ENCODE results near the gene FREY1.

DNA sequence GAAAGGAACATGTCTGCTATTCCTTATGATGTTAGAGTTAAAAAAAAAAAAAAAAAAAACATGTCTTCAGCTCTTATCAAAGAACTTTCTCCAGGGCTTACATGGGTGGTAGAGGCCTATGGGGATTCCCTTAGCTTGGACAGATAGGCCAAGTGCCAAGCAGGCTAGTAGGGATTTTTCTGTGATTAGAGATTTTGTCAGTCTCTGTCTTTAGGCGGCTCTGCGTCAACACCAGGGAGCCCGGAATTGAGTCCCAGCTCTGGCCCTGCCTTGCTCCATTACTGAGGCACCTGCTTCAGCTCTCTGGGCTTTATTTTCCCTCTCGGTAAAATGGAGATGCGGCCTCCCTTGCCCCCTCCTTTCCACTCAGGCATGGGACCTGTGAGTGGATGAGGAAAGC, 46.7 kb downstream of the FREY1 start:
- TF ChIP-seq, protein P1, sequence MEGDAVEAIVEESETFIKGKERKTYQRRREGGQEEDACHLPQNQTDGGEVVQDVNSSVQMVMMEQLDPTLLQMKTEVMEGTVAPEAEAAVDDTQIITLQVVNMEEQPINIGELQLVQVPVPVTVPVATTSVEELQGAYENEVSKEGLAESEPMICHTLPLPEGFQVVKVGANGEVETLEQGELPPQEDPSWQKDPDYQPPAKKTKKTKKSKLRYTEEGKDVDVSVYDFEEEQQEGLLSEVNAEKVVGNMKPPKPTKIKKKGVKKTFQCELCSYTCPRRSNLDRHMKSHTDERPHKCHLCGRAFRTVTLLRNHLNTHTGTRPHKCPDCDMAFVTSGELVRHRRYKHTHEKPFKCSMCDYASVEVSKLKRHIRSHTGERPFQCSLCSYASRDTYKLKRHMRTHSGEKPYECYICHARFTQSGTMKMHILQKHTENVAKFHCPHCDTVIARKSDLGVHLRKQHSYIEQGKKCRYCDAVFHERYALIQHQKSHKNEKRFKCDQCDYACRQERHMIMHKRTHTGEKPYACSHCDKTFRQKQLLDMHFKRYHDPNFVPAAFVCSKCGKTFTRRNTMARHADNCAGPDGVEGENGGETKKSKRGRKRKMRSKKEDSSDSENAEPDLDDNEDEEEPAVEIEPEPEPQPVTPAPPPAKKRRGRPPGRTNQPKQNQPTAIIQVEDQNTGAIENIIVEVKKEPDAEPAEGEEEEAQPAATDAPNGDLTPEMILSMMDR (conservative IDR thresholded peaks at IDR 0.05 in 1 of 2, IDR thresholded peaks at IDR 0.05 in 1 of 2; ENCODE audit: low read depth in 1 of 2, low read length in 2 of 2): no peak
- TF ChIP-seq EZH2 (IDR thresholded peaks at IDR 0.05; ENCODE audit: low read length, missing control alignments): no peak
